Suppressor macrophage (primary cell): ENCODE results near the gene MRPS18B.

ENCODE experiments used
- DNase-seq, 4 experiments: peaks; one replicate each; pipeline ENCODE4 v3.0.0-alpha.2; 2020 to 2022
- total RNA-seq, 17 experiments: gene quantifications; one replicate each; lab custom pipeline; 2026; ENCODE audit warnings: mixed read lengths in 6 of 17, inconsistent platforms in 3 of 17; lab: John Stamatoyannopoulos, UW

Gene MRPS18B
- 10.0 to 49.2 (median 32.0) reads per million in 17 experiments for total RNA-seq

- peak; percentile 97 to 99 (median 98) for DNase-seq
These were observed at the start of gene MRPS18B for GRCh38 chr6:30617565-30618269. Gene MRPS18B (plus strand): TSS chr6:30617840. CDS start chr6:30617866, 26 bp downstream.

DNA sequence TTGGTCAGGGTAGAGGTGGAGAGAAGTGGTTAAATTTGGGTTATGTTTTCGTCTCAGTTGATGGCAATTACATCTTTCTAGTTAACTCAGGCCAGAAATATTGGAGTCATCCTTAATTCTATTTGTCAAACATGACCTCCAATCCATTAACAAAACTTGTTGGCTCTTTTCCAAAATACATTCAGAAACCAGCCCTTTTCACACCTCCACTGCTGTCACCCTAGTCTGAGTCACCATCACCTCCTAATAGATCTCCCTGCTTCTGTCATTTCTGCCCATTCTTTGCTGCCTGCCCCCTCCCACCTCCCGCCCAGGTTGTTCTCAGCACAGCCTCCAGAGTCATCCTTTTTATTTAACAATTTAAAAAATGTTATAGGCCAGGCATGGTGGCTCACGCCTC, 49.4 kb upstream of the MRPS18B start:
- DNase-seq = no peak

DNA sequence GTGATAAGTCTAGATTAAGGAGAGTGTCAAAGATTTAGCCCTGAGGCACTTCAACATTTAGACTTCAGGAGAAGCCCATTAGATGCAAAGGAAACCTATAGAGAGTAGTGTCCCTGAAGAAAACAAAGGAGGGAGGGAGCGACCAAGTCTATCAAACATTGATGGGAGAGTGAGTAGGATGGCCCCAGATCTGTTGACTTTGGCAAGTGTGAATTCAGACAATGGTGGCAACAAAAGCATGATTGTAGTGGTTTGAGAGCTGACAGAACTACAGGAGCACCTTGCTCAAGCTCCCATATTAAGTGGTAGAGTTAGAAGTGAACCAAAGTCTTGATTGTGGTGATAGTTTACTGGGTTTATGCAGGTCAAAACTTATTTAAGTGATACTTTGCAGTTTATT, 47.4 kb upstream of the MRPS18B start:
- DNase-seq = no peak

DNA sequence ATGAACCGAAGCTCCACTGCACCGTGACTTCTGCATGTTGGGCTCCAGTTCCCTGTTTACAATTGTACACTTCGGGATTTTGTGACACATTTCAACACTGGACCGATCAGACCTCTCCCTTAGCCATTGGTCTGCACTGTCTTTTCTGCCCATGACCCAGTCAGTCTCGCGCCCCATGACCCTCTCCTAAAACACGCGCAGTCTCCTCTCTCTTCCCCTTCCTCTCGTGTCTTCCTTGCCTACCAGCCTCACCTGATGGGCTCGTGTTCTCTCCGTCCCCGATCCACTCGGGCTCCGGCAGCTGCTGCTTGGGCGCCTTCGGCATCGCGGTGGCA, 46.9 kb upstream of the MRPS18B start:
- DNase-seq = peak; percentile 68 to 83 (median 78)

GRCh38 chr6:30571075-30571761, 46.4 kb upstream of the MRPS18B start, which contains the start of gene ABCF1:
Gene ABCF1 (plus strand): TSS chr6:30571442. CDS start chr6:30571488, 46 bp downstream.
- DNase-seq = peak; percentile 99 to 100 (median 100)

DNA sequence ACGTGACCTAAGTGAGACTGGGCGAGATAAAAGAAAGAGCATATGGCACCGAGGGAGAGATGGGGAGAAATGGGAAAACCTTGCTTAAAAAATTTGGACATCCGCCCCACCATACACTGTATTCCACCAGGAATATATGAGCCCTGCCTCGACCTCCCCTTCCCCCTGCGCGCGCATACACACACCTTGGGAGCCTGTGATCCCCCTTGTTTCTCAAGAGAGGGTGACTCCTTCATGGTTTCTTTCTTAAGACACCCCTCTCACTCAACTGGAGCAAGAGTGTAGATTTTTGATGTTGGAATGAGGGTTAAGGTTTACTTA, 45.9 kb upstream of the MRPS18B start:
- no peak for DNase-seq

- no peak for DNase-seq
These were observed 45.5 kb upstream of the MRPS18B start for GRCh38 chr6:30572148-30572547.

DNA sequence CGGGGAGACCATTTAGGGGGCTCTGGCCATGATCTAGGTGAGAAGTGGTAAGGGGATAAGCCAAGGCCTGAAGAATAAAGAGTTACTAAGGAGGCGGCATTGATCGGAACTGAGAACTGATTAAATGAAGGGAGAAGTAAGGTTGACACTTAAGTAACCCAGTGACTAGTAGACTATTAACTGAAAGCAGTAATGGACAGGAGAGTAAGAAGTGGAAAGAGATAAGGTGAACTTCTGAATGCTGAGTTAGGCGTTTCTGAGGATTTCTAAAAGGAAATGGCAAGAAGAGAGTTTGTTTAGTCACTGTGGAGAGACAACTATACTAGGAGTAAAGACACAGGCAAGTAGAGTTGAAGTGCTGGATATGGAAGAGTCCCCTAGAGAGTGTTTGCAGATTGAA, 44.5 kb upstream of the MRPS18B start:
- no peak for DNase-seq

- no peak for DNase-seq
These were observed 39.6 kb upstream of the MRPS18B start for GRCh38 chr6:30578051-30578450.

GRCh38 chr6:30583921-30584320, 33.7 kb upstream of the MRPS18B start:
- no peak for DNase-seq

DNA sequence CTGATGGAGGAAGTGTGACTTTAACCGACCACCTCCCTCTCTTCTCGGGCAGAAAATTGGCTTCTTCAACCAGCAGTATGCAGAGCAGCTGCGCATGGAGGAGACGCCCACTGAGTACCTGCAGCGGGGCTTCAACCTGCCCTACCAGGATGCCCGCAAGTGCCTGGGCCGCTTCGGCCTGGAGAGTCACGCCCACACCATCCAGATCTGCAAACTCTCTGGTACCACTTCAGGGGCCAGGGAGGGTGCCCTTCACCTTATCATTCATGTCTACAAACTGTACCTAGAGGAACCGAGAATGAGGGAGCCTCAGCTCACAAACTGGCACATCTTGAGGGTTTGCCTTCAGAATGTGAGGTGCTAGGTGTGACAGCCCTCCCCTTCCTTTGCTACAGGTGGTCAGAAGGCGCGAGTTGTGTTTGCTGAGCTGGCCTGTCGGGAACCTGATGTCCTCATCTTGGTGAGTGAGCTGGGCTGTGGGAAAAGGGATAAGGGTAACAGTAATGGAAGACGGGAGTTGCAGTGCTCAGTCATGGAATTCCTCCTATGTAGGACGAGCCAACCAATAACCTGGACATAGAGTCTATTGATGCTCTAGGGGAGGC, 27.8 kb upstream of the MRPS18B start:
- DNase-seq = no peak

DNA sequence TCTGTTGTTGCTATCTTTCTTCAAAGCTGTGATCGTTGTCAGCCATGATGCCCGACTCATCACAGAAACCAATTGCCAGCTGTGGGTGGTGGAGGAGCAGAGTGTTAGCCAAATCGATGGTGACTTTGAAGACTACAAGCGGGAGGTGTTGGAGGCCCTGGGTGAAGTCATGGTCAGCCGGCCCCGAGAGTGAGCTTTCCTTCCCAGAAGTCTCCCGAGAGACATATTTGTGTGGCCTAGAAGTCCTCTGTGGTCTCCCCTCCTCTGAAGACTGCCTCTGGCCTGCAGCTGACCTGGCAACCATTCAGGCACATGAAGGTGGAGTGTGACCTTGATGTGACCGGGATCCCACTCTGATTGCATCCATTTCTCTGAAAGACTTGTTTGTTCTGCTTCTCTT, 27.1 kb upstream of the MRPS18B start:
- no peak for DNase-seq

- no peak for DNase-seq
These were observed 26.6 kb upstream of the MRPS18B start for GRCh38 chr6:30591008-30591407.

DNA sequence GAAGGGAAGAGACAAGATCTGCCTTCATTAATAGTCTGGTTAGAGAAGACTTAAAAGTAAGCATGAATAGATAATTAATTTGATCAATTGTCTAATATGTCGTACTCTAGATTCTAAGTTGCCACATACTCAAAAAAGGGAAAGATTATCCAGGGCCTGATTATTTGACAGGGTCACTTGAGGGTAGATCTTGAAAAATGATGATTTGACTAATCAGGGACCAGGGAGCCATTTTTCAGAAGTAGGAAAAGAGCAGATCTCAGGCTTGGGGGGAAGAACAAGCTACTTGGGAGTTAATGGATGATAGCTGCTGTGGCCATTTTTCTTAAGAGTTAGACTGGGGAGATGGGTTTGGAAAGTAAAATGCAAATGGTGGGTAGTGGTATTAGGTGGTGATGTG, 25.4 kb upstream of the MRPS18B start:
- no peak for DNase-seq

DNA sequence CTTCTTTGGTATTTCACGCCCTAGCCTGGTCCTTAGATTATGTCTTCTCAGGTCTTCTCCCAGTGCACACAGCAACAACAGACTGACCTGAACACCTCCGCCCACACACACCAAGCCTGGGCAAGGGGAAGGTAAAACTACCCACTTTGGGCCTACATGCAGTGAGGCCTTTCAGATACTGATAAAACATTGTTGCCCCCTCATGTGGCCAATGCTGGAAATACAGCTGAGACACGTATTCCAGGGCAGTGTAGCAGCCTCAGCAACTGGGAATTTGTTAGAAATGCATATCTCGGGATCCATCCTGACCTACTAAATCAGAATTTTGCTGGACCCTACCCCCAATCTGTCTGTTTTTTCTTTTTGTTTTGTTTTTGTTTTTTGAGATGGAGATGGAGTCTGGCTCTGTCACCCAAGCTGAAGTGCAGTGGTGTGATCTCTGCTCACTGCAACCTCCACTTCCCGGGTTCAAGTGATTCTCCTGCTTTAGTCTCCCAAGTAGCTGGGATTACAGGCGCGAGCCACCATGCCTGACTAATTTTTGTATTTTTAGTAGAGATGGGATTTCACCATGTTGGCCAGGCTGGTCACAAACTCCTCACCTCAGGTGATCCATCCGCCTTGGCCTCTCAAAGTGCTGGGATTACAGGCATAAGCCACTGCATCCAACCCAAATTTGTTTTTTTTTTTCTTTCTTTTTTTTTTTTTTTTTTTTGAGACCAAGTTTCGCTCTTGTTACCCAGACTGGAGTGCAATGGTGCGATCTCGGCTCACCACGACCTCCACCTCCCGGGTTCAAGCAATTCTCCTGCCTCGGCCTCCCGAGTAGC, 20.1 kb upstream of the MRPS18B start:
- peak; percentile 83 to 89 (median 86) for DNase-seq

DNA sequence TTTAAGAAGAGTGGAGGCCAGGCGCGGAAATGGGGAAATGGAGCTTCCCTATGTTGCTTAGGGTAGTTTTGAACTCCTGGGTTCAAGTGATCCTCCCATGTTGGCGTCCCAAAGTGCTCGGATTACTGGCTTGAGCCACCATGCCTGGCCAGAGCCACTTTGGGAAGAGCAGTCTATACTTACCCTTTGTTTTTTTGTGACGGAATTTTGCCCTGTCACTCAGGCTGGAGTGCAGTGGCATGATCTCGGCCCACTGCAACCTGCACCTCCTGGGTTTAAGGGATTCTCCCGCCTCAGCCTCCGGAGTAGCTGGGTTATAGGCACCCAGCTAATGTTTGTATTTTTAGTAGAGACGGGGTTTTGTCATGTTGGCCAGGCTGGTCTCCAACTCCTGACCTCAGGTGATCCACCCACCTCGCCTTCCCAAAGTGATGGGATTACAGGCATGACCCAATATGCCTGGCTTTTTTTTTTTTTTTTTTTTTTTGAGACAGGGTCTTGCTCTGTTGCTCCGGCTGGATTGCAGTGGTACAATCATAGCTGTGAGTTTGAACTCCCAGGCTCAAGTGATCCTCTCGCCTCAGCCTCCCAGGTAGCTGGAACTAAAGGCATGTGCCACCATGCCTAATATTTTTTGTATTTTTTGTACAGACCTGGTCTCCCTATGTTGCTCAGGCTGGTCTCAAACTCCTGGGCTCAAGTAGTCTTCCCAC, 18.6 kb upstream of the MRPS18B start:
- DNase-seq = no peak

- DNase-seq = no peak
These were observed 17.9 kb upstream of the MRPS18B start for GRCh38 chr6:30599625-30600324.

GRCh38 chr6:30600451-30600961, 17.1 kb upstream of the MRPS18B start:
- DNase-seq = no peak

GRCh38 chr6:30601436-30601814, 16.2 kb upstream of the MRPS18B start:
- no peak for DNase-seq

GRCh38 chr6:30601815-30602641, 15.6 kb upstream of the MRPS18B start:
- no peak for DNase-seq

GRCh38 chr6:30603961-30604360, 13.7 kb upstream of the MRPS18B start:
- no peak for DNase-seq
